ENCODE data around the gene RARS2.

GRCh38 chr6:87504441-87504840 lies 85.3 kb downstream of the RARS2 start:
- TF ChIP-seq JUN (IDR thresholded peaks at IDR 0.05) = no peak
- TF ChIP-seq MAZ (IDR thresholded peaks at IDR 0.05; ENCODE audit: borderline replicate concordance, low read depth, low read length) = no peak
- no peak for TF ChIP-seq CHD2 (IDR thresholded peaks at IDR 0.05; ENCODE audit: low read length, partially characterized antibody)
- no peak for TF ChIP-seq RFX5 (IDR thresholded peaks at IDR 0.05)
- TF ChIP-seq, protein P1, sequence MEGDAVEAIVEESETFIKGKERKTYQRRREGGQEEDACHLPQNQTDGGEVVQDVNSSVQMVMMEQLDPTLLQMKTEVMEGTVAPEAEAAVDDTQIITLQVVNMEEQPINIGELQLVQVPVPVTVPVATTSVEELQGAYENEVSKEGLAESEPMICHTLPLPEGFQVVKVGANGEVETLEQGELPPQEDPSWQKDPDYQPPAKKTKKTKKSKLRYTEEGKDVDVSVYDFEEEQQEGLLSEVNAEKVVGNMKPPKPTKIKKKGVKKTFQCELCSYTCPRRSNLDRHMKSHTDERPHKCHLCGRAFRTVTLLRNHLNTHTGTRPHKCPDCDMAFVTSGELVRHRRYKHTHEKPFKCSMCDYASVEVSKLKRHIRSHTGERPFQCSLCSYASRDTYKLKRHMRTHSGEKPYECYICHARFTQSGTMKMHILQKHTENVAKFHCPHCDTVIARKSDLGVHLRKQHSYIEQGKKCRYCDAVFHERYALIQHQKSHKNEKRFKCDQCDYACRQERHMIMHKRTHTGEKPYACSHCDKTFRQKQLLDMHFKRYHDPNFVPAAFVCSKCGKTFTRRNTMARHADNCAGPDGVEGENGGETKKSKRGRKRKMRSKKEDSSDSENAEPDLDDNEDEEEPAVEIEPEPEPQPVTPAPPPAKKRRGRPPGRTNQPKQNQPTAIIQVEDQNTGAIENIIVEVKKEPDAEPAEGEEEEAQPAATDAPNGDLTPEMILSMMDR (IDR thresholded peaks at IDR 0.05) = no peak
- TF ChIP-seq HOXB13 (CRISPR knock-in tag; IDR thresholded peaks at IDR 0.05; ENCODE audit: low read depth) = no peak
- TF ChIP-seq, protein P2, sequence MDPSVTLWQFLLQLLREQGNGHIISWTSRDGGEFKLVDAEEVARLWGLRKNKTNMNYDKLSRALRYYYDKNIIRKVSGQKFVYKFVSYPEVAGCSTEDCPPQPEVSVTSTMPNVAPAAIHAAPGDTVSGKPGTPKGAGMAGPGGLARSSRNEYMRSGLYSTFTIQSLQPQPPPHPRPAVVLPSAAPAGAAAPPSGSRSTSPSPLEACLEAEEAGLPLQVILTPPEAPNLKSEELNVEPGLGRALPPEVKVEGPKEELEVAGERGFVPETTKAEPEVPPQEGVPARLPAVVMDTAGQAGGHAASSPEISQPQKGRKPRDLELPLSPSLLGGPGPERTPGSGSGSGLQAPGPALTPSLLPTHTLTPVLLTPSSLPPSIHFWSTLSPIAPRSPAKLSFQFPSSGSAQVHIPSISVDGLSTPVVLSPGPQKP (IDR thresholded peaks at IDR 0.05; ENCODE audit: low read depth, low read length) = no peak
- TF ChIP-seq POLR2A (IDR thresholded peaks at IDR 0.05; ENCODE audit: low read length) = no peak
- no peak for TF ChIP-seq PHF8 (IDR thresholded peaks at IDR 0.05; ENCODE audit: borderline replicate concordance, low read depth)
- TF ChIP-seq PBX3 (IDR thresholded peaks at IDR 0.05) = no peak
- TF ChIP-seq, protein P3, sequence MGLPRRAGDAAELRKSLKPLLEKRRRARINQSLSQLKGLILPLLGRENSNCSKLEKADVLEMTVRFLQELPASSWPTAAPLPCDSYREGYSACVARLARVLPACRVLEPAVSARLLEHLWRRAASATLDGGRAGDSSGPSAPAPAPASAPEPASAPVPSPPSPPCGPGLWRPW (IDR thresholded peaks at IDR 0.05) = no peak
- TF ChIP-seq NR3C1 (IDR thresholded peaks at IDR 0.05) = no peak

All from A549 (cell line).